Liver (tissue), 9 donors: Measurements from ENCODE around the gene CCDC138. TPM values are rescaled to one million over a fixed set of nuclear protein-coding genes. Genes with fewer than 3 reads are reported as not detected.

Source experiments
- DNase-seq: peaks from one replicate; pipeline ENCODE4 v3.0.0-alpha.2; 2017; ENCODE audit warnings: low spot score
- H3K27ac ChIP-seq, 2 donors: one replicate each; pipeline ENCODE4 v1.7.0; 2013; ENCODE audit warnings: inconsistent platforms in 2 of 2, low read length in 2 of 2, control low read depth in 1 of 2, low read depth in 1 of 2, mild to moderate bottlenecking in 1 of 2
- H3K27me3 ChIP-seq, 4 donors: one replicate each; pipeline versions ENCODE4 v1.6.1 to v1.7.0; 2013; ENCODE audit warnings: low read length in 3 of 4, inconsistent platforms in 1 of 4, mild to moderate bottlenecking in 1 of 4, moderate library complexity in 1 of 4; ENCODE audit not compliant: control insufficient read depth in 4 of 4, insufficient read depth in 4 of 4
- H3K36me3 ChIP-seq, 4 donors: one replicate each; pipeline versions ENCODE4 v1.6.1 to v1.7.0; 2013; ENCODE audit warnings: low read length in 3 of 4, mild to moderate bottlenecking in 3 of 4, low read depth in 1 of 4, moderate library complexity in 1 of 4; ENCODE audit not compliant: control insufficient read depth in 4 of 4, insufficient read depth in 3 of 4
- H3K4me1 ChIP-seq, 4 donors: one replicate each; pipeline versions ENCODE4 v1.6.1 to v1.7.0; 2013; ENCODE audit warnings: low read length in 3 of 4, mild to moderate bottlenecking in 3 of 4, moderate library complexity in 1 of 4; ENCODE audit not compliant: control insufficient read depth in 4 of 4, insufficient read depth in 4 of 4
- H3K4me3 ChIP-seq, 3 donors: one replicate each; pipeline versions ENCODE4 v1.6.1 to v1.7.0; 2013; ENCODE audit warnings: low read length in 3 of 3, control low read depth in 1 of 3, low read depth in 1 of 3, mild to moderate bottlenecking in 1 of 3
- H3K9ac ChIP-seq, 2 donors: one replicate each; pipeline ENCODE4 v1.7.0; 2013; ENCODE audit warnings: low read length in 2 of 2, mild to moderate bottlenecking in 2 of 2, moderate library complexity in 2 of 2, control low read depth in 1 of 2, low read depth in 1 of 2
- H3K9me3 ChIP-seq, 4 donors: one replicate each; pipeline versions ENCODE4 v1.6.1 to v1.7.0; 2013; ENCODE audit warnings: low read length in 3 of 4; ENCODE audit not compliant: control insufficient read depth in 4 of 4
- GABPA ChIP-seq, 2 donors: IDR thresholded peaks in 1 of 2; conservative IDR thresholded peaks in 1 of 2; 2 replicates each; pipeline ENCODE4 v1.6.1; 2016; ENCODE audit warnings: antibody characterized with exemption in 2 of 2, mild to moderate bottlenecking in 1 of 2, moderate library complexity in 1 of 2
- HNF4A ChIP-seq, 2 donors: conservative IDR thresholded peaks; 2 replicates each; pipeline ENCODE4 v1.6.1; 2016; ENCODE audit warnings: antibody characterized with exemption in 2 of 2, mild to moderate bottlenecking in 2 of 2
- HNF4G ChIP-seq: IDR thresholded peaks from 2 replicates; pipeline ENCODE4 v1.6.1; 2016; ENCODE audit warnings: antibody characterized with exemption
- JUND ChIP-seq, 2 donors: IDR thresholded peaks; 2 replicates each; pipeline ENCODE4 v1.6.1; 2016; ENCODE audit warnings: antibody characterized with exemption in 2 of 2
- MAX ChIP-seq: IDR thresholded peaks from 2 replicates; pipeline ENCODE4 v1.6.1; 2016; ENCODE audit warnings: antibody characterized with exemption
- NR2F2 ChIP-seq: IDR thresholded peaks from 2 replicates; pipeline ENCODE4 v1.6.1; 2016; ENCODE audit warnings: antibody characterized with exemption
- RAD21 ChIP-seq, 2 donors: IDR thresholded peaks; 2 replicates each; pipeline ENCODE4 v1.6.1; 2016; ENCODE audit warnings: antibody characterized with exemption in 2 of 2, mild to moderate bottlenecking in 2 of 2
- SP1 ChIP-seq: IDR thresholded peaks from 2 replicates; pipeline ENCODE4 v1.6.1; 2018; ENCODE audit warnings: antibody characterized with exemption, mild to moderate bottlenecking
- WGBS: extraction: QIAGEN DNeasy Blood & Tissue Kit; methylation state at CpG from one replicate; pipeline ENCODE4 v1.1.7; 2013; 5-methylcytosine and 5-hydroxymethylcytosine counted together
- polyA plus RNA-seq, 2 donors: library from polyadenylated mRNA; stranded (reverse) in 1 of 2; unstranded in 1 of 2; fragments of 200-250 nt in 1 of 2; fragments of >200 nt in 1 of 2; fragmentation: Nextera tagmentation in 1 of 2; extraction: Ambion mirVana in 1 of 2; gene quantifications; one replicate each; pipeline versions ENCODE4 v1.2.1 to v1.2.3, GENCODE V29; 2013 to 2015
- total RNA-seq, 2 donors: library from RNA; depleted of rRNA; stranded (reverse); fragments of >200 nt; gene quantifications; one replicate each; pipeline ENCODE4 v1.2.3, GENCODE V29; 2014
- TF ChIP-seq, protein P1 (sequence below): IDR thresholded peaks from 2 replicates; pipeline ENCODE4 v1.6.1; 2016; ENCODE audit warnings: antibody characterized with exemption, mild to moderate bottlenecking
- donor health status: healthy.
- donor health status: healthy.
- donor health status: healthy.
- donor health status: healthy.
- donor health status: healthy.

Gene CCDC138
- total and polyA plus RNA-seq, 4 donors = 0.76 to 5.0 (median 2.7) TPM

DNA sequence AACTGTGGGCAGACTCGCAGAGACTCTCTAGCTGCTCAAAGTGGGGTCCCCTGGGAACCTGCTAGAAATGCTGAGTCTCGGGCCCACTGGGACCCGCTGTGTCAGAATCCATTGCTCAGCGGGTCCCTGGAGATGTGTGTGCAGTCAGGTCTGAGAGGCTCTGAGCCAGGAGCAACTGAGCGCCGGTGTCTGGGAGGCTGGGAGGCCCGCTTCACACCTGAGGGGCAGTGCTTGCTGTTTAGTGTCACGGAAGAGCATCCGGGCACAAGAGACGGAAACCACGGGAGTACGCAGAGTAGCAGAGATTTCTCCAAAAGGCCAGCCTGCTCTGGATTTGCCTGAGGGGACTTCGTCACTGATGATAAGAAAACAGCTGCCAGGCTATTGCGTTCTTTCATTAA is 132.4 kb downstream of the CCDC138 start:
- H3K9ac ChIP-seq = no peak overlapping the region
- 90% methylated on average over 14 of the region's 14 CpGs for WGBS
- no peaks in the 10 kb centered on the region for H3K36me3 ChIP-seq
- no peaks in the 10 kb centered on the region for H3K9me3 ChIP-seq
- H3K4me3 ChIP-seq = no peak overlapping the region
- no peak overlapping the region for H3K27ac ChIP-seq
- TF ChIP-seq RAD21 (IDR thresholded peaks at IDR 0.05) = no peak
- no peak for TF ChIP-seq HNF4A (conservative IDR thresholded peaks at IDR 0.05)
- TF ChIP-seq NR2F2 = no peak
- TF ChIP-seq MAX = no peak
- no peaks in the 10 kb centered on the region for H3K27me3 ChIP-seq
- DNase-seq = no peak
- peaks cover 0 to 6% (median 1%) of the 10 kb centered on the region in 4 donors for H3K4me1 ChIP-seq

DNA sequence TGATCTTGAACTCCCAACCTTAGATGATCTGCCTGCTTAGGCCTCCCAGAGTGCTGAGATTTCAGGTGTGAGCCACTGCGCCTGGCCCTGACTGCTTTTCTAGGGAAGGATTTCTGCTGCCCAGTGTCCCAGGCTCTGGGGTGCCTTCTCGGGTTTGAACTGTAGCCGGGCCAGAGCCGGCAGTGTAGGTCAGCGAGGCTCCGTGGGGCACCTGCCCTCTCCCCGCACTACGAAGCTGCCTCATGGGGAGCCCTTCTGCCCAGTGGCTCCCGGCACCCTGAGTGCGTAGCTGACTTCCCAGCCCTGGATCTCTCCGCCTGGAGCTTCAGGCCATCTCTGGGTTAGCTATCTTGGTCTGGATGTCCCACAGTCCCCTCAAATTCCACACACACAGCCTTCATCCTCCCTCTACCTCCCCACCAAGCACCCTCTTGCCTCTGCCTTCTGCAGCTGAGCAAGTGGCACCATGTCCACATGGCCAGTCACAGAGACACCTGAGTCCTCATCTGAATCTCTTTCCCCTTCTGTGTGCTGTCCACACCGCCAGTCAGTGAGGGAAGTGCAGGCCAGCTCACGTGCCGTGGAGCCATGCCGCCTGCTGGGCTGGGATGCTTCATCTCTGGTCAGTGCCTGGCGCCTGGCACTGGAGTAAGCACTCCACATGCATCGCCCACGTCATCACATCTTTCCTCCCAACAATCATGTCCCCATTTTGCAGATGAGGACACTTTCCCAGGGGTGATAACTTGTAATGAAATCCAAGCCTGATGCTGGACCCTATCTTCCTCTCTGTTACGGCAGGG is 133.2 kb downstream of the CCDC138 start:
- WGBS = 96% methylated on average over 19 of the region's 19 CpGs
- H3K4me3 ChIP-seq = no peak overlapping the region
- peaks cover 1 to 14% (median 9%) of the 10 kb centered on the region in 4 donors for H3K4me1 ChIP-seq
- TF ChIP-seq GABPA (IDR thresholded peaks at IDR 0.05 in 1 of 2, conservative IDR thresholded peaks at IDR 0.05 in 1 of 2) (no peak), SP1 (no peak), RAD21 (IDR thresholded peaks at IDR 0.05) (no peak), MAX (no peak), HNF4G (no peak)
- TF ChIP-seq, protein P1, sequence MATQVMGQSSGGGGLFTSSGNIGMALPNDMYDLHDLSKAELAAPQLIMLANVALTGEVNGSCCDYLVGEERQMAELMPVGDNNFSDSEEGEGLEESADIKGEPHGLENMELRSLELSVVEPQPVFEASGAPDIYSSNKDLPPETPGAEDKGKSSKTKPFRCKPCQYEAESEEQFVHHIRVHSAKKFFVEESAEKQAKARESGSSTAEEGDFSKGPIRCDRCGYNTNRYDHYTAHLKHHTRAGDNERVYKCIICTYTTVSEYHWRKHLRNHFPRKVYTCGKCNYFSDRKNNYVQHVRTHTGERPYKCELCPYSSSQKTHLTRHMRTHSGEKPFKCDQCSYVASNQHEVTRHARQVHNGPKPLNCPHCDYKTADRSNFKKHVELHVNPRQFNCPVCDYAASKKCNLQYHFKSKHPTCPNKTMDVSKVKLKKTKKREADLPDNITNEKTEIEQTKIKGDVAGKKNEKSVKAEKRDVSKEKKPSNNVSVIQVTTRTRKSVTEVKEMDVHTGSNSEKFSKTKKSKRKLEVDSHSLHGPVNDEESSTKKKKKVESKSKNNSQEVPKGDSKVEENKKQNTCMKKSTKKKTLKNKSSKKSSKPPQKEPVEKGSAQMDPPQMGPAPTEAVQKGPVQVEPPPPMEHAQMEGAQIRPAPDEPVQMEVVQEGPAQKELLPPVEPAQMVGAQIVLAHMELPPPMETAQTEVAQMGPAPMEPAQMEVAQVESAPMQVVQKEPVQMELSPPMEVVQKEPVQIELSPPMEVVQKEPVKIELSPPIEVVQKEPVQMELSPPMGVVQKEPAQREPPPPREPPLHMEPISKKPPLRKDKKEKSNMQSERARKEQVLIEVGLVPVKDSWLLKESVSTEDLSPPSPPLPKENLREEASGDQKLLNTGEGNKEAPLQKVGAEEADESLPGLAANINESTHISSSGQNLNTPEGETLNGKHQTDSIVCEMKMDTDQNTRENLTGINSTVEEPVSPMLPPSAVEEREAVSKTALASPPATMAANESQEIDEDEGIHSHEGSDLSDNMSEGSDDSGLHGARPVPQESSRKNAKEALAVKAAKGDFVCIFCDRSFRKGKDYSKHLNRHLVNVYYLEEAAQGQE = no peak
- no peaks in the 10 kb centered on the region for H3K9me3 ChIP-seq
- no peaks in the 10 kb centered on the region for H3K36me3 ChIP-seq
- DNase-seq = no peak
- H3K27ac ChIP-seq = no peak overlapping the region
- H3K27me3 ChIP-seq = no peaks in the 10 kb centered on the region
- H3K9ac ChIP-seq = no peak overlapping the region

- no peak for TF ChIP-seq NR2F2
- TF ChIP-seq JUND (IDR thresholded peaks at IDR 0.05) = no peak
- no peak for DNase-seq
- no peaks in the 10 kb centered on the region for H3K36me3 ChIP-seq
- H3K4me1 ChIP-seq = peaks cover 1 to 23% (median 15%) of the 10 kb centered on the region in 4 donors
- H3K27me3 ChIP-seq = no peaks in the 10 kb centered on the region
- WGBS = 91% methylated on average over 7 of the region's 7 CpGs
- no peak overlapping the region for H3K27ac ChIP-seq
- H3K9ac ChIP-seq = no peak overlapping the region
- no peaks in the 10 kb centered on the region for H3K9me3 ChIP-seq
- H3K4me3 ChIP-seq = no peak overlapping the region
Observed at GRCh38 chr2:108920686-108921085, 134.1 kb downstream of the CCDC138 start.
